Body of pancreas (tissue), 4 donors: ENCODE data around the gene CCDC137. TPM values are rescaled to one million over a fixed set of nuclear protein-coding genes. Genes with fewer than 3 reads are reported as not detected.

Source experiments
- ATAC-seq: fragments of 150-250 bp; one replicate; pipeline ENCODE4 v1.9.1; 2016
- DNase-seq, 4 donors: peaks; one replicate each; pipeline ENCODE4 v3.0.0-alpha.2; 2019
- H3K27ac ChIP-seq, 4 donors: fragments of 200-600 bp; sonication (generic); 1 replicate in 3 of 4; 2 replicates in 1 of 4; pipeline versions ENCODE4 v1.5.1 to v1.6.1; 2016 to 2019; ENCODE audit warnings: mild to moderate bottlenecking in 1 of 4, mixed read lengths in 1 of 4, moderate library complexity in 1 of 4
- H3K27me3 ChIP-seq, 2 donors: fragments of 200-600 bp; sonication (generic); one replicate each; pipeline ENCODE4 v1.6.0; 2016; ENCODE audit warnings: mild to moderate bottlenecking in 1 of 2
- H3K36me3 ChIP-seq, 2 donors: fragments of 200-600 bp; sonication (generic); replicated peaks in 1 of 2; 2 replicates each; pipeline ENCODE4 v1.5.1; 2016; ENCODE audit warnings: low read depth in 2 of 2; ENCODE audit not compliant: insufficient read depth in 1 of 2
- H3K4me1 ChIP-seq: fragments of 200-600 bp; sonication (generic); one replicate; pipeline ENCODE4 v1.6.0; 2016
- H3K4me3 ChIP-seq, 2 donors: fragments of 200-600 bp; sonication (generic); 1 replicate in 1 of 2; 2 replicates in 1 of 2; pipeline ENCODE4 v1.5.1; 2016 to 2019
- H3K9me3 ChIP-seq, 3 donors: fragments of 200-600 bp; sonication (generic); 1 replicate in 2 of 3; 2 replicates in 1 of 3; pipeline ENCODE4 v1.5.1; 2016
- POLR2A ChIP-seq, 3 donors: fragments of 450-650 bp; IDR thresholded peaks; one replicate each; pipeline ENCODE4 v1.6.1; 2016; ENCODE audit warnings: antibody characterized with exemption in 3 of 3, mild to moderate bottlenecking in 2 of 3
- WGBS, 2 donors: methylation state at CpG; one replicate each; pipeline ENCODE4 v1.1.5; 2017; 5-methylcytosine and 5-hydroxymethylcytosine counted together
- intact Hi-C: fragments of 100-400 bp; cut with DNase I; formaldehyde crosslinking; loops from one replicate; pipeline ENCODE4 v1.15.1; 2023
- total RNA-seq, 2 donors: library from RNA; depleted of rRNA; stranded (reverse); fragments of >200 nt; gene quantifications; one replicate each; pipeline ENCODE4 v1.1.0, GENCODE V29; 2016
- TF ChIP-seq, protein P1 (sequence below), 7 experiments: fragments of 450-650 bp in 4 of 7; fragments of 200-600 bp in 3 of 7; sonication (generic) in 3 of 7; IDR thresholded peaks; one replicate each; pipeline ENCODE4 v1.5.1; 2016 to 2019; ENCODE audit warnings: antibody characterized with exemption in 7 of 7

The CCDC137 gene
- total RNA-seq, 2 donors from 2014 or later: 6.2 to 21.4 TPM

DNA sequence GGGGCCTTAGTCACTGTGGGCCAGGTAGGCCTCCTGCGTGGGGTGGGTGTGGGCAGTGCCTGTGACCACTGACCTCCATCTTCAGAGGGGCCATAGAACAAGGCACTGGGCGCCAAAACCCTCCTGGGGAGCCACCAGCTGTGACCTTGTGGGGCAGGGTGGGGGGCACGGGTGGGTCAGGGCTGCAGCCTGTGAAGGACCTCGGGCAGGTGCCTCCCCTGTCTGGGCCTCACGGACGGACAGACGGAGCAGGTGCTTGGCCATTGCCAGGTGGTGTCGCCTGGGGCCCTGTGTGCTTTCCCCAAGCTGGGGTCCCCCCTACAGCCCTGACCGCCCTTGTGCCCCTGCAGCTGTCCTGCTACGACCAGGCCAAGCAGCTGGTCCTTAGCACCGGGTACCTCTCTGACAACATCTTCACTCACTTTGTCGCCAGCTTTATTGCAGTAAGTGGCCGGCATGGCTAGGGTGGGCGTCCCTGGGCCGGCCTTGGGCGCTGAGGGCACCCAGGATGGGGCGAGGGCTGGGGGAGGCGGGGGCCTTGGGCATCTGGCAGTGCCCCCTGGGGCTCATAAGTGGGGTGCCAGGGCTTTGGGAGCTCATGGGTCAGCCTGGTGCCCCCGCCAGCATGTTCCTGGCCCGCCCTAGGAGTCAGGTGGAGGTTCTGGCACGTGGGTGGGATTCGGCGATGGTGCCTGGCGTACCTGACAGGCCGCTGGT is 50.7 kb downstream of the CCDC137 start:
- Histone ChIP-seq H3K9me3 (no peaks in the 10 kb centered on the region), H3K27ac (no peak overlapping the region), H3K4me3 (no peak overlapping the region), H3K27me3 (no peaks in the 10 kb centered on the region), H3K36me3 (peaks cover 0 to 3% of the 10 kb centered on the region in 2 donors), H3K4me1 (peaks cover 43% of the 10 kb centered on the region)
- WGBS, 2 donors: 96% methylated on average over 21 of the region's 25 CpGs; no CpG with 5 or more reads in 1 of the 2 donors
- DNase-seq (peak in 1 of 4 donors; percentile 11), ATAC-seq (no peak)
- TF ChIP-seq POLR2A (IDR thresholded peaks at IDR 0.05): no peak
- TF ChIP-seq, protein P1, sequence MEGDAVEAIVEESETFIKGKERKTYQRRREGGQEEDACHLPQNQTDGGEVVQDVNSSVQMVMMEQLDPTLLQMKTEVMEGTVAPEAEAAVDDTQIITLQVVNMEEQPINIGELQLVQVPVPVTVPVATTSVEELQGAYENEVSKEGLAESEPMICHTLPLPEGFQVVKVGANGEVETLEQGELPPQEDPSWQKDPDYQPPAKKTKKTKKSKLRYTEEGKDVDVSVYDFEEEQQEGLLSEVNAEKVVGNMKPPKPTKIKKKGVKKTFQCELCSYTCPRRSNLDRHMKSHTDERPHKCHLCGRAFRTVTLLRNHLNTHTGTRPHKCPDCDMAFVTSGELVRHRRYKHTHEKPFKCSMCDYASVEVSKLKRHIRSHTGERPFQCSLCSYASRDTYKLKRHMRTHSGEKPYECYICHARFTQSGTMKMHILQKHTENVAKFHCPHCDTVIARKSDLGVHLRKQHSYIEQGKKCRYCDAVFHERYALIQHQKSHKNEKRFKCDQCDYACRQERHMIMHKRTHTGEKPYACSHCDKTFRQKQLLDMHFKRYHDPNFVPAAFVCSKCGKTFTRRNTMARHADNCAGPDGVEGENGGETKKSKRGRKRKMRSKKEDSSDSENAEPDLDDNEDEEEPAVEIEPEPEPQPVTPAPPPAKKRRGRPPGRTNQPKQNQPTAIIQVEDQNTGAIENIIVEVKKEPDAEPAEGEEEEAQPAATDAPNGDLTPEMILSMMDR (IDR thresholded peaks at IDR 0.05): no peak
- intact Hi-C loops: no loop called here

DNA sequence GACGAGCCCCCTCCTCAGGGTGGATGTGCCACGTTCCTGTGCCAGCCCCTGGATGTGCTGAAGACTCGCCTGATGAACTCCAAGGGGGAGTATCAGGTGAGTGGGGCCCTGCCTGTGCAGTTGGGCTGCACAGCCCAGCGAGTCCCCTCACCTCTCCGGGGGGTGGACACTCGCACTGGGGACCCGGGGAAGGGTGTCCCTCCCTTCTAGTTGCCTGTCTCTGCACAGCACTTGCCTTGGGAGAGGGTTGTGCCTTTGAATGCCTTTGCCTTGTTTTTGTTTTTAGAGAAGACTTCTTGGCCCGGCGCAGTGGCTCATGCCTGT is 51.2 kb downstream of the CCDC137 start:
- peaks cover 44% of the 10 kb centered on the region for H3K4me1 ChIP-seq
- ATAC-seq (no peak), DNase-seq (no peak)
- TF ChIP-seq, protein P1 (IDR thresholded peaks at IDR 0.05): no peak
- no peak for TF ChIP-seq POLR2A (IDR thresholded peaks at IDR 0.05)
- H3K27ac ChIP-seq: no peak overlapping the region
- WGBS, 2 donors: 95 to 98% methylated on average over 6 to 8 of the region's 9 CpGs
- H3K4me3 ChIP-seq: no peak overlapping the region
- intact Hi-C loops: no loop called here
- H3K9me3 ChIP-seq: no peaks in the 10 kb centered on the region
- no peaks in the 10 kb centered on the region for H3K27me3 ChIP-seq
- H3K36me3 ChIP-seq: peaks cover 0 to 3% of the 10 kb centered on the region in 2 donors

DNA sequence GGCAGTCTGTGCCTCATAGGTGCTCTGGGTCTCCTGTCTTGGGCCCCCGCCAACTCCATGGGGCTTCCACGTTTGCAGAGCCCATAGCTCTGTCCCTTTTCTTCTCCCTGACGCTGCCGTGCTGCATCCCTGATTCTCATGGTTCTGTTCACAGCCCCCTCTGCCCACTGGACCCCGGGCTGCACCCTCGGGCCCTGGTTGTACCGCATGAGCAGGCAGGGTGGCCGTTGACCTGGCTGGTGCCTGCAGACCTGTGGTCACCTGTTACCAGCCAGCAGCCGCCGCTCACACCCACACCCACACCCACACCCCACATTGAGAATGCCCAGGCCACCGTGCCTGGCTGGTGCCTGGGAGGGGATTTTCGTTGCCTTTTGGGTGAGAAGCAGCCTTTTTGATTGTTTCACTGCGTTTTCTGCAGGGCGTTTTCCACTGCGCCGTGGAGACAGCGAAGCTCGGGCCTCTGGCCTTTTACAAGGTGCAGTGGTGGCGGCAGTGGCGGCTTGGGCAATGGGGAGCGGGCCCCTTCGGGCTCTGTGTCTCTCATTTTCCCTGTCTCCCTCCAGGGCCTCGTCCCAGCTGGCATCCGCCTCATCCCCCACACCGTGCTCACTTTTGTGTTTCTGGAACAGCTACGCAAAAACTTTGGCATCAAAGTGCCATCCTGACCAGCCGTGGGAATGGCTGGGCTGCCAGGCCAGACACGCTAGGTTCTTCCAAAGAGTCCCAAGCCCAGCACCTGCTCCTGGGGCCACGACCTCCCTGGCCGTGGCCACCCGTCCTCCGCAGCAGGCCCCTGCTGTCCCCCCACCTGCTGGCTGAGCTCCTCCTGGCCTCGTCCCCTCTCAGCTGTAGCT is 53.1 kb downstream of the CCDC137 start:
- WGBS, 2 donors: 91 to 92% methylated on average over 29 to 32 of the region's 33 CpGs

DNA sequence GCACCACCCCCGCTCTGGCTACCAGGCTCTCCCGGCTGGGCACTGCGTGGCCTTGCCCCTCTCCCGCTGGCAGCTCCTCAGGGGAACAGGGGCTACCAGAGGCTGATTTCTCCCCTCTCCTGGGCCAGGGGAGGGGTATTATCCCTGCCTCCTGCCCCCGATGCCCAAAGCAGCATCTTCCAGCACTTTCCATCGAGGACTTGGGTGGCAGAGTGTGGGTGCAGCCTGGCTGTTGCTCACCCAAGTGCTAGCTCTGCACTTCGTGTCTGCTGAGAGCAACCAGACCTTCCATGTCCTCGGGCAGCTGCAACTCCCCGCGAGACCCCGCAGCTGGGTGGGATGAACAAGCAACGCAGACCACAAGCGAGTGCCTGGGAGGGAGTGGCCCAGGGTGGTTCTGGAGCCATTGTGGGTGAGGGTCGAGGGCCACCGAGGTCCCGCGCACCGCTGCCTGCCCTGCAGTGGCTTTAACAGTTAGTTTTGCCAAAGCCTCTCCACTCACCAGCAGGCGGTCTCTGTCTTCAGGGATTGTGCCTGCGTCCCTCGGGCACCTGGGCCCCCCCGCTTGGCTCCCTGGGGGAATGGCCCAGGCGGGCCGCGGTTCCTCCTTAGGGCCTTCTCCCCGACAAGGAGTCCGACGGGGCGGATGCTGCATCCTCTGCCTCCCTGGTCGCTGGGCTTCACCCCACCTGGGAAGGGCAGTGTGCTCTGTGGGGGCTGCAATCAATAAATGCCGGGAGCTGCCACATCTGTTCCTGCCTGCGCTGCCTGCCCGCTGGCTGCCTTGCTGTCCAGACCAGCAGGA is 53.9 kb downstream of the CCDC137 start:
- WGBS, 2 donors: 86 to 87% methylated on average over 6 to 26 of the region's 33 CpGs
- Histone ChIP-seq H3K9me3 (no peaks in the 10 kb centered on the region), H3K4me3 (no peak overlapping the region), H3K4me1 (peaks cover 33% of the 10 kb centered on the region), H3K27me3 (no peaks in the 10 kb centered on the region), H3K27ac (no peak overlapping the region), H3K36me3 (peaks cover 0 to 3% of the 10 kb centered on the region in 2 donors)
- DNase-seq: peak in 2 of 4 donors; percentile 13 to 15
- TF ChIP-seq POLR2A (IDR thresholded peaks at IDR 0.05): no peak
- TF ChIP-seq, protein P1 (IDR thresholded peaks at IDR 0.05): no peak
- intact Hi-C loops: no loop called here
- no peak for ATAC-seq

More for the DNA sequence above, 53.1 kb downstream of the CCDC137 start:
- peaks cover 41% of the 10 kb centered on the region for H3K4me1 ChIP-seq
- DNase-seq (peak in 1 of 4 donors; percentile 17), ATAC-seq (no peak)
- no peak overlapping the region for H3K4me3 ChIP-seq
- H3K36me3 ChIP-seq: peaks cover 0 to 3% of the 10 kb centered on the region in 2 donors
- no peaks in the 10 kb centered on the region for H3K9me3 ChIP-seq
- TF ChIP-seq, protein P1 (IDR thresholded peaks at IDR 0.05): no peak
- TF ChIP-seq POLR2A (IDR thresholded peaks at IDR 0.05): no peak
- no peak overlapping the region for H3K27ac ChIP-seq
- H3K27me3 ChIP-seq: no peaks in the 10 kb centered on the region
- intact Hi-C loops: no loop called here
